SU-DHL-6 (cell line): ENCODE measurements around the gene TMEM82.

Source experiments
- H2AFZ ChIP-seq: fragments of 200-600 bp; sonication (generic); 2 replicates; pipeline ENCODE4 v1.6.1; 2014; ENCODE audit warnings: low read depth, mild to moderate bottlenecking, moderate library complexity, mixed read lengths, antibody characterized with exemption, low read length; ENCODE audit not compliant: severe bottlenecking
- H3F3A ChIP-seq: fragments of 200-600 bp; shearing (Covaris generic); 2 replicates; pipeline ENCODE4 v1.6.0; 2016; ENCODE audit warnings: antibody characterized with exemption, mild to moderate bottlenecking; ENCODE audit not compliant: insufficient read depth
- H3K27ac ChIP-seq: fragments of 200-600 bp; sonication (generic); 2 replicates; pipeline ENCODE4 v1.5.1; 2016; ENCODE audit warnings: low read depth, mild to moderate bottlenecking, low read length, moderate library complexity, mixed read lengths
- H3K27me3 ChIP-seq: fragments of 200-600 bp; sonication (generic), shearing (Covaris generic); 2 replicates; pipeline ENCODE4 v1.6.0; 2014; ENCODE audit warnings: mild to moderate bottlenecking, low read length
- H3K36me3 ChIP-seq: fragments of 200-600 bp; sonication (generic); 2 replicates; pipeline ENCODE4 v1.6.1; 2014; ENCODE audit warnings: mild to moderate bottlenecking, low read length, mixed read lengths
- H3K4me2 ChIP-seq: fragments of 300-600, 200-600 bp; shearing (Covaris generic), sonication (generic); 2 replicates; pipeline ENCODE4 v1.6.0; 2014; ENCODE audit warnings: low read length, low read depth, mild to moderate bottlenecking; ENCODE audit not compliant: poor library complexity, severe bottlenecking
- H3K4me3 ChIP-seq: fragments of 200-600 bp; sonication (generic); 2 replicates; pipeline ENCODE4 v1.5.1; 2014; ENCODE audit warnings: antibody characterized with exemption, low read length, mild to moderate bottlenecking, mixed read lengths; ENCODE audit not compliant: insufficient read depth, poor library complexity, severe bottlenecking
- H3K79me2 ChIP-seq: fragments of 200-600 bp; sonication (generic); 2 replicates; pipeline ENCODE4 v1.6.1; 2014; ENCODE audit warnings: mild to moderate bottlenecking, low read length, moderate library complexity; ENCODE audit not compliant: insufficient read depth
- H3K9ac ChIP-seq: fragments of 200-600 bp; sonication (generic); 2 replicates; pipeline ENCODE4 v1.7.0; 2014; ENCODE audit warnings: mild to moderate bottlenecking, low read length
- H3K9me2 ChIP-seq: fragments of 200-600 bp; sonication (generic); replicated peaks from 2 replicates; pipeline ENCODE4 v1.6.1; 2014; ENCODE audit warnings: low read length; ENCODE audit not compliant: insufficient read depth
- H3K9me3 ChIP-seq: fragments of 200-600 bp; sonication (generic); 2 replicates; pipeline ENCODE4 v1.6.1; 2014; ENCODE audit warnings: low read length, mixed read lengths; ENCODE audit not compliant: insufficient read depth
- H4K20me1 ChIP-seq: fragments of 200-600 bp; sonication (generic); 2 replicates; pipeline ENCODE4 v1.6.1; 2014; ENCODE audit warnings: low read depth, mild to moderate bottlenecking, antibody characterized with exemption, low read length, moderate library complexity, mixed read lengths
- EZH2phosphoT487 ChIP-seq: fragments of 200-600 bp; sonication (generic), shearing (Covaris generic); conservative IDR thresholded peaks from 2 replicates; pipeline ENCODE4 v1.6.1; 2018; ENCODE audit warnings: mild to moderate bottlenecking, antibody characterized with exemption, low read length, moderate library complexity, mixed read lengths
- TF ChIP-seq, protein P1 (sequence below): fragments of 200-600 bp; sonication (generic); IDR thresholded peaks from one replicate; pipeline ENCODE4 v1.5.1; 2017; ENCODE audit warnings: antibody characterized with exemption, mild to moderate bottlenecking, low read length, moderate library complexity; ENCODE audit not compliant: insufficient read depth, poor library complexity, severe bottlenecking

TMEM82 gene

DNA sequence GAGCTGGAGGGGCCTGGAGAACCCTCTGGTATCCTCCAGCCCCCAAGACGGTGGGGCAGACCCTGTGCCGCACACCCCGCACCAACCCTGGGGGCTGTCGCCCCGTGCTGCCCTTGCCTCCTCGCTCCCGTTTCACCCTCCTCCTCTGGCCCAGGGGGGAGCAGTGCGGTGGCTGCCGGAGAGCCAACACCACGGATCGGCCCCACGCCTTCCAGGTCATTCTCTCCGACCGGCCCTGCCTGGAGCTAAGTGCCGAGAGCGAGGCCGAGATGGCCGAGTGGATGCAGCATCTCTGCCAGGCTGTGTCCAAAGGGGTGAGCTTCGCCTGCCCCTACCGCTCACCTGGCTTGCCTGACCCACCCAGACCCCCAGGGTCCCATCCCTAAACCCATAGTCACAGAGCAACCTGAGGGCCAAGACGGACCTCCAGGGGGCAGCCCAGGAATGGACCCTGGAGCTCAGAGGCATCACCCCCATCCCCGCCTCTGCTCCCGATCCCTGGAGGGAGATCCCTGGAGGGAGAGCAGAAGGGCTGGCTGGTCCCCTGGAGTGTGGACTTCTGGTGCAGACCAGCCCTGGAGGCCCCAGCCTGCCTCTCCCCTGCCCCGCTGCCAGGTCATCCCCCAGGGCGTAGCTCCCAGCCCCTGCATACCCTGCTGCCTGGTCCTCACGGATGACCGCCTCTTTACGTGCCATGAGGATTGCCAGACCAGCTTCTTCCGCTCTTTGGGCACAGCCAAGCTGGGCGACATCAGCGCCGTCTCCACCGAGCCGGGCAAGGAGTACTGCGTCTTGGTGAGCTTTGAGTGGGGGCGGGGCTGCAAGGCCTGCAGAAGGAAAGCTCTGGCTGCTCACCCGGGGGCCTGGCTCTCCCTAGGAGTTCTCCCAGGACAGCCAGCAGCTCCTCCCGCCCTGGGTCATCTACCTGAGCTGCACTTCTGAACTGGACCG lies 10.3 kb upstream of the TMEM82 start:
- H3K9me3 ChIP-seq, result no peaks in the 10 kb centered on the region
- H3K27ac ChIP-seq, result no peak overlapping the region
- no peaks in the 10 kb centered on the region for H3K79me2 ChIP-seq
- no peak for TF ChIP-seq EZH2phosphoT487
- TF ChIP-seq, protein P1, sequence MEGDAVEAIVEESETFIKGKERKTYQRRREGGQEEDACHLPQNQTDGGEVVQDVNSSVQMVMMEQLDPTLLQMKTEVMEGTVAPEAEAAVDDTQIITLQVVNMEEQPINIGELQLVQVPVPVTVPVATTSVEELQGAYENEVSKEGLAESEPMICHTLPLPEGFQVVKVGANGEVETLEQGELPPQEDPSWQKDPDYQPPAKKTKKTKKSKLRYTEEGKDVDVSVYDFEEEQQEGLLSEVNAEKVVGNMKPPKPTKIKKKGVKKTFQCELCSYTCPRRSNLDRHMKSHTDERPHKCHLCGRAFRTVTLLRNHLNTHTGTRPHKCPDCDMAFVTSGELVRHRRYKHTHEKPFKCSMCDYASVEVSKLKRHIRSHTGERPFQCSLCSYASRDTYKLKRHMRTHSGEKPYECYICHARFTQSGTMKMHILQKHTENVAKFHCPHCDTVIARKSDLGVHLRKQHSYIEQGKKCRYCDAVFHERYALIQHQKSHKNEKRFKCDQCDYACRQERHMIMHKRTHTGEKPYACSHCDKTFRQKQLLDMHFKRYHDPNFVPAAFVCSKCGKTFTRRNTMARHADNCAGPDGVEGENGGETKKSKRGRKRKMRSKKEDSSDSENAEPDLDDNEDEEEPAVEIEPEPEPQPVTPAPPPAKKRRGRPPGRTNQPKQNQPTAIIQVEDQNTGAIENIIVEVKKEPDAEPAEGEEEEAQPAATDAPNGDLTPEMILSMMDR, result no peak
- H3K4me3 ChIP-seq, result no peak overlapping the region
- no peaks in the 10 kb centered on the region for H3K36me3 ChIP-seq
- no peak overlapping the region for H2AFZ ChIP-seq
- H3K4me2 ChIP-seq, result no peak overlapping the region
- no peaks in the 10 kb centered on the region for H4K20me1 ChIP-seq
- no peak overlapping the region for H3K9ac ChIP-seq
- no peaks in the 10 kb centered on the region for H3K27me3 ChIP-seq
- H3F3A ChIP-seq, result no peaks in the 10 kb centered on the region
- H3K9me2 ChIP-seq, result no peaks in the 10 kb centered on the region

- Histone ChIP-seq H3K9me2 (no peaks in the 10 kb centered on the region), H3K27ac (no peak overlapping the region), H2AFZ (no peak overlapping the region), H3K9me3 (no peaks in the 10 kb centered on the region), H3K4me3 (no peak overlapping the region), H3K79me2 (no peaks in the 10 kb centered on the region), H3K9ac (no peak overlapping the region), H3F3A (no peaks in the 10 kb centered on the region), H3K36me3 (no peaks in the 10 kb centered on the region), H4K20me1 (no peaks in the 10 kb centered on the region), H3K4me2 (no peak overlapping the region), H3K27me3 (no peaks in the 10 kb centered on the region)
- no peak for TF ChIP-seq EZH2phosphoT487
- TF ChIP-seq, protein P1, result no peak
Observed at GRCh38 chr1:15732686-15733081, 9.6 kb upstream of the TMEM82 start.

DNA sequence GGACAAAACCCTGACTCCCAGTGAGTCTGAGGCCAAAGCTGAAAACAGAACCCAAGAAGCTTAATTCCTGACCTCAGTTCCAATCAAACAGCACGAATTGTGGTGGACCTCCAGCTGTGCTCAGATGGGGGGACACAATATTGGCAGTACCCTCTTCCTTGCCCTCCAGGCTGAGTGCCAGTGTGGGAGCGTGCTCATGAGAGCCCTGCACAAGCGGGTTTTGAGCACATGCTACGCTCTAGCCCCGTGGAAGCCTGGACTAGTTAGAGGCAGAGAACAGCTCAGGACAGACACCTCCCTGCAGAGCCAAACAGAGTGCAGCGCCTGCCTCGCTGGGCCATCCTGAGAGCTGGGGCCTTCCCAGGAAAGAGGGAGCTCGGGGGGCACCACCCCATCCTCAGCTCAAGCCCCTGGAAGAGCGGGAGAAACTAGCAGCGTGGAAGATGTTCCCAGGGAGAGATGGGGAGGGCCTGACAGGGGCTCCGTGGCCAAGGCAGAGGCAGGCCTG lies 9.0 kb upstream of the TMEM82 start:
- H3K9ac ChIP-seq, result no peak overlapping the region
- H4K20me1 ChIP-seq, result no peaks in the 10 kb centered on the region
- no peaks in the 10 kb centered on the region for H3K9me3 ChIP-seq
- no peaks in the 10 kb centered on the region for H3F3A ChIP-seq
- no peak overlapping the region for H3K27ac ChIP-seq
- H2AFZ ChIP-seq, result no peak overlapping the region
- TF ChIP-seq, protein P1, result no peak
- no peak for TF ChIP-seq EZH2phosphoT487
- H3K36me3 ChIP-seq, result no peaks in the 10 kb centered on the region
- no peaks in the 10 kb centered on the region for H3K79me2 ChIP-seq
- no peaks in the 10 kb centered on the region for H3K27me3 ChIP-seq
- H3K9me2 ChIP-seq, result no peaks in the 10 kb centered on the region
- no peak overlapping the region for H3K4me2 ChIP-seq
- H3K4me3 ChIP-seq, result no peak overlapping the region
